Panc1 (cell line): ENCODE data around the gene ARHGDIB. TPM values are rescaled to one million over a fixed set of nuclear protein-coding genes. Genes with fewer than 3 reads are reported as not detected.

ENCODE experiments used
- ATAC-seq: fragments of 200-7000 bp; cut with Tn5 transposase; 2 replicates; pipeline ENCODE4 v1.9.1; 2020; ENCODE audit warnings: mild to moderate bottlenecking, moderate library complexity
- BruUV-seq: library from RNA; stranded (reverse); fragments of 400-500 nt; replicated peaks from 2 replicates; lab custom pipeline; 2021; lab: Mats Ljungman, UMichigan
- CTCF ChIA-PET: fragments of 300-600 bp; sonication (Branson Sonifier 250); formaldehyde crosslinking; loops from one replicate; lab custom pipeline; 2022; ENCODE audit warnings: antibody characterized with exemption; lab: Charles Lee
- POLR2A ChIA-PET: fragments of 300-600 bp; sonication (Branson Sonifier 250); formaldehyde crosslinking; loops from one replicate; lab custom pipeline; 2022; ENCODE audit warnings: antibody characterized with exemption; lab: Charles Lee
- DNase-seq: peaks from one replicate; pipeline ENCODE4 v3.0.0-alpha.2; 2010; ENCODE audit warnings: low read depth, low spot score
- H3K27ac ChIP-seq: 2 replicates; pipeline ENCODE4 v1.5.1; 2011; ENCODE audit warnings: mild to moderate bottlenecking, low read length, inconsistent platforms
- H3K27me3 ChIP-seq: fragments of 200-500 bp; sonication (Bioruptor generic); 2 replicates; pipeline ENCODE4 v1.6.0; 2014; ENCODE audit warnings: low read length, inconsistent platforms; ENCODE audit not compliant: control insufficient read depth, insufficient read depth
- H3K36me3 ChIP-seq: fragments of 200-500 bp; sonication (Bioruptor generic); 2 replicates; pipeline ENCODE4 v1.5.1; 2014; ENCODE audit warnings: inconsistent platforms, mild to moderate bottlenecking, low read length, moderate library complexity; ENCODE audit not compliant: control insufficient read depth, insufficient read depth
- H3K4me1 ChIP-seq: 2 replicates; pipeline ENCODE4 v1.5.1; 2011; ENCODE audit warnings: inconsistent platforms, mild to moderate bottlenecking, low read length, moderate library complexity; ENCODE audit not compliant: control insufficient read depth, insufficient read depth
- H3K4me3 ChIP-seq, 2 experiments: 2 replicates each; pipeline ENCODE4 v1.5.1; 2011 to 2012; ENCODE audit warnings: low read depth in 2 of 2, low read length in 2 of 2, mild to moderate bottlenecking in 2 of 2, inconsistent platforms in 1 of 2, moderate library complexity in 1 of 2
- H3K9me3 ChIP-seq: fragments of 200-500 bp; sonication (Bioruptor generic); 2 replicates; pipeline ENCODE4 v1.5.1; 2014; ENCODE audit warnings: low read depth, mild to moderate bottlenecking, inconsistent platforms, low read length, moderate library complexity; ENCODE audit not compliant: control insufficient read depth, insufficient read depth
- CTCF ChIP-seq: fragments of 450-650 bp; IDR thresholded peaks from 2 replicates; pipeline ENCODE4 v1.5.1; 2017; ENCODE audit warnings: mild to moderate bottlenecking
- POLR2AphosphoS5 ChIP-seq: IDR thresholded peaks from 2 replicates; pipeline ENCODE4 v1.6.1; 2012; ENCODE audit warnings: mild to moderate bottlenecking, low read depth, low read length, moderate library complexity
- REST ChIP-seq, 2 experiments: IDR thresholded peaks; 2 replicates each; pipeline ENCODE4 v1.6.1; 2011 to 2012; ENCODE audit warnings: low read depth in 2 of 2, control low read depth in 1 of 2, low read length in 1 of 2, mild to moderate bottlenecking in 1 of 2, moderate library complexity in 1 of 2; ENCODE audit not compliant: insufficient read depth in 1 of 2
- SIN3A ChIP-seq: IDR thresholded peaks from 2 replicates; pipeline ENCODE4 v1.6.1; 2012; ENCODE audit warnings: low read depth, mild to moderate bottlenecking, low read length, moderate library complexity, borderline replicate concordance; ENCODE audit not compliant: insufficient read depth
- TCF7L2 ChIP-seq: IDR thresholded peaks from 2 replicates; pipeline ENCODE4 v1.6.1; 2011; ENCODE audit warnings: mild to moderate bottlenecking, low read depth, low read length, inconsistent platforms
- in situ Hi-C: cut with HindIII; loops from 2 replicates; pipeline ENCODE4 v1.10.0; 2016; ENCODE audit warnings: low sequenced_read_pairs, low pct_unique_long_range_greater_than_20kb
- intact Hi-C: fragments of 100-400 bp; cut with micrococcal nuclease; formaldehyde crosslinking; loops from one replicate; pipeline ENCODE4 v1.10.0; 2022; ENCODE audit not compliant: unreplicated experiment
- total RNA-seq: library from RNA; stranded (reverse); gene quantifications from one replicate; pipeline ENCODE4 v1.2.1, GENCODE V29; 2021; ENCODE audit not compliant: unreplicated experiment

ARHGDIB gene
- total RNA-seq, 1 experiment from 2014 or later, result 1.6 TPM

- Histone ChIP-seq H3K36me3 (no peaks in the 10 kb centered on the region), H3K4me1 (no peaks in the 10 kb centered on the region), H3K27me3 (peaks cover 8% of the 10 kb centered on the region), H3K27ac (no peak overlapping the region), H3K9me3 (no peaks in the 10 kb centered on the region), H3K4me3 (no peak overlapping the region)
- CTCF ChIA-PET, result no interaction called here
- POLR2A ChIA-PET, result no interaction called here
- in situ Hi-C loops, result no loop called here
- TF ChIP-seq REST (IDR thresholded peaks at IDR 0.05; ENCODE audit: insufficient read depth in 1 of 2, low read depth in 2 of 2, low read length in 1 of 2) (no peak), SIN3A (no peak), TCF7L2 (no peak), CTCF (no peak), POLR2AphosphoS5 (no peak)
- intact Hi-C loops, result no loop called here
- ATAC-seq (no peak), DNase-seq (no peak)
- no TSS peak for BruUV-seq
Observed at GRCh38 chr12:15004421-15004820, 43.0 kb upstream of the ARHGDIB start.

GRCh38 chr12:15001733-15002382 lies 40.5 kb upstream of the ARHGDIB start:
- in situ Hi-C loops, result no loop called here
- ChIA-PET POLR2A (no interaction called here), CTCF (no interaction called here)
- H3K4me3 ChIP-seq, result no peak overlapping the region
- no peaks in the 10 kb centered on the region for H3K9me3 ChIP-seq
- DNase-seq (no peak), ATAC-seq (no peak)
- intact Hi-C loops, result no loop called here
- no peaks in the 10 kb centered on the region for H3K4me1 ChIP-seq
- no peaks in the 10 kb centered on the region for H3K36me3 ChIP-seq
- TF ChIP-seq TCF7L2, result no peak
- TF ChIP-seq CTCF, result no peak
- no peak for TF ChIP-seq REST (IDR thresholded peaks at IDR 0.05; ENCODE audit: insufficient read depth in 1 of 2, low read depth in 2 of 2, low read length in 1 of 2)
- no peak for TF ChIP-seq POLR2AphosphoS5
- no peak for TF ChIP-seq SIN3A
- BruUV-seq, result no TSS peak
- H3K27ac ChIP-seq, result no peak overlapping the region
- peaks cover 8% of the 10 kb centered on the region for H3K27me3 ChIP-seq
